Heart left ventricle (tissue), 13 donors: ENCODE results near the gene HNRNPH1.

ENCODE experiments used
- CTCF ChIP-seq, 12 donors: fragments of 200-600 bp; sonication (generic) in 4 of 12; IDR thresholded peaks; one replicate each; pipeline versions ENCODE4 v1.5.0 to v1.8.0; 2018 to 2022; ENCODE audit warnings: antibody characterized with exemption in 12 of 12, mild to moderate bottlenecking in 5 of 12
- POLR2A ChIP-seq, 2 donors: fragments of 450-650 bp; IDR thresholded peaks; one replicate each; pipeline ENCODE4 v1.6.1; 2017; ENCODE audit warnings: antibody characterized with exemption in 2 of 2, mild to moderate bottlenecking in 2 of 2, moderate library complexity in 2 of 2
- donor health status: ischemic (EF 13 %, LVEDD 7.1; RV severe dilation, severe dysfunction).
- donor health status: DM: no; HTN: yes; CAD: no.
- donor health status: DM: no; HTN: no; CAD: no.
- donor health status: ischemic (EF 25% LVEDD 6.9; RV normal size, moderate dysfunction).
- donor health status: ischemic (EF 25% LVEDD 5.7; RV mildly dilated, moderate dysfunction).
- donor health status: ischemic (EF 35%, LVEDD 5.7; RV mildly dilated, moderate dysfunction).
- donor health status: nonischemic (EF 11% LVEDD 7.7; RV severe dilation, severe dysfunction).
- donor health status: DM: yes; HTN: yes; CAD: no.
- donor health status: PGD.
- donor health status: ischemic (EF 29% LVEDD 5.4; RV normal size, mild dysfunction).
- donor health status: nonischemic (EF 23%, LVEDD 6.1; RV moderate dilation, normal function).

DNA sequence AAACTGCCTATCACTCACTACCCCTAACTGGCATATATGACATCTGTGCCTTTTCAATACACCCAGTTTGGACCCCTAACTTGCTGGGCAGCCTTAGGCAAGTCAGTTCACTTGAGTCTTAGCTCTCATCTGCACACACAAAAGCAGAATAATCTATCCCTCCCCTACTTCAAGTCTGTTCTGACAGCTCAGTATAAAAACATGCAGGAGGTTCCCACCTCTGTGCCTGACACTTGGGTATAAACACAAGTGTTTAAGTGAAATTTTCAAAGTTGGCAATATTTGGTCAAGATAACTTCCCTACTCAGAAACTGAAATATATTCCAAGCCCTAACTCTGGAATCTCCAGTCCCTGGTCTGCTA lies 12.6 kb downstream of the HNRNPH1 start:
- TF ChIP-seq CTCF (IDR thresholded peaks at IDR 0.05) (no peak), POLR2A (IDR thresholded peaks at IDR 0.05) (no peak)
